PC-3 (cell line): Measurements from ENCODE around the gene SNCAIP. TPM values are rescaled to one million over a fixed set of nuclear protein-coding genes. Genes with fewer than 3 reads are reported as not detected.

Source experiments
- ATAC-seq: fragments of 200-7000 bp; cut with Tn5 transposase; 2 replicates; pipeline ENCODE4 v1.9.1; 2020; ENCODE audit warnings: mild to moderate bottlenecking, moderate library complexity
- BruUV-seq: library from RNA; stranded (reverse); fragments of 400-500 nt; replicated peaks from 2 replicates; lab custom pipeline; 2021; lab: Mats Ljungman, UMichigan
- CTCF ChIA-PET: fragments of 300-600 bp; sonication (Branson Sonifier 250); formaldehyde crosslinking; loops from one replicate; lab custom pipeline; 2022; ENCODE audit warnings: antibody characterized with exemption; lab: Charles Lee
- POLR2A ChIA-PET: fragments of 300-600 bp; sonication (Branson Sonifier 250); formaldehyde crosslinking; loops from one replicate; lab custom pipeline; 2022; ENCODE audit warnings: antibody characterized with exemption; ENCODE audit not compliant: unreplicated experiment; lab: Charles Lee
- DNase-seq: peaks from one replicate; pipeline ENCODE4 v3.0.0-alpha.2; 2015
- H2AFZ ChIP-seq: fragments of 300-600 bp; sonication (generic); 2 replicates; pipeline ENCODE4 v1.6.0; 2016; ENCODE audit warnings: antibody characterized with exemption, low read length
- H3F3A ChIP-seq: fragments of 300-600 bp; sonication (generic); one replicate; pipeline ENCODE4 v1.6.0; 2017; ENCODE audit warnings: antibody characterized with exemption, low read length, control low read depth, mild to moderate bottlenecking; ENCODE audit not compliant: unreplicated experiment
- H3K27ac ChIP-seq: fragments of 300-600 bp; sonication (generic); 2 replicates; pipeline ENCODE4 v1.5.1; 2016; ENCODE audit warnings: mild to moderate bottlenecking, low read length
- H3K27me3 ChIP-seq: fragments of 300-600 bp; sonication (generic); 2 replicates; pipeline ENCODE4 v1.6.1; 2016; ENCODE audit warnings: low read length, mixed read lengths
- H3K36me3 ChIP-seq: fragments of 300-600 bp; sonication (generic); 2 replicates; pipeline ENCODE4 v1.6.1; 2016; ENCODE audit warnings: low read depth, mixed run types, low read length, mixed read lengths
- H3K4me1 ChIP-seq: fragments of 300-600 bp; sonication (generic); 2 replicates; pipeline ENCODE4 v1.5.1; 2016; ENCODE audit warnings: low read length; ENCODE audit not compliant: insufficient read depth
- H3K4me2 ChIP-seq: fragments of 300-600 bp; sonication (generic); 2 replicates; pipeline ENCODE4 v1.6.0; 2016; ENCODE audit warnings: low read length
- H3K4me3 ChIP-seq: fragments of 300-600 bp; sonication (generic); 2 replicates; pipeline ENCODE4 v1.5.1; 2016; ENCODE audit warnings: mild to moderate bottlenecking, low read length, mixed read lengths
- H3K79me2 ChIP-seq: fragments of 300-600 bp; sonication (generic); 2 replicates; pipeline ENCODE4 v1.6.1; 2017; ENCODE audit warnings: low read length, mixed read lengths
- H3K9ac ChIP-seq: fragments of 300-600 bp; sonication (generic); 2 replicates; pipeline ENCODE4 v1.6.0; 2016; ENCODE audit warnings: mild to moderate bottlenecking, low read length
- H3K9me2 ChIP-seq: fragments of 300-600 bp; sonication (generic); replicated peaks from 2 replicates; pipeline ENCODE4 v1.6.1; 2016; ENCODE audit warnings: mixed run types, low read length, mixed read lengths
- H3K9me3 ChIP-seq: fragments of 300-600 bp; sonication (generic); 2 replicates; pipeline ENCODE4 v1.6.1; 2016; ENCODE audit warnings: low read length, mixed read lengths
- H4K20me1 ChIP-seq: fragments of 300-600 bp; sonication (generic); 2 replicates; pipeline ENCODE4 v1.6.1; 2016; ENCODE audit warnings: low read length, mixed read lengths
- CTCF ChIP-seq: fragments of 300-600 bp; sonication (generic); conservative IDR thresholded peaks from 2 replicates; pipeline ENCODE4 v1.5.1; 2017; ENCODE audit warnings: antibody characterized with exemption, low read depth, mild to moderate bottlenecking, low read length
- EZH2 ChIP-seq: fragments of 300-600 bp; sonication (generic); IDR thresholded peaks from one replicate; pipeline ENCODE4 v1.6.1; 2017; ENCODE audit warnings: antibody characterized with exemption, mild to moderate bottlenecking, low read length; ENCODE audit not compliant: unreplicated experiment
- EZH2phosphoT487 ChIP-seq: fragments of 300-600 bp; sonication (generic); IDR thresholded peaks from 2 replicates; pipeline ENCODE4 v1.6.1; 2018; ENCODE audit warnings: mild to moderate bottlenecking, antibody characterized with exemption, low read length, borderline replicate concordance
- intact Hi-C: fragments of 100-400 bp; cut with micrococcal nuclease; formaldehyde crosslinking; loops from 2 replicates; pipeline ENCODE4 v1.9.0; 2023
- total RNA-seq: library from RNA; depleted of rRNA; stranded (reverse); fragments of >200 nt; gene quantifications from 2 replicates; pipeline ENCODE4 v1.2.3, GENCODE V29; 2014

SNCAIP gene
- total RNA-seq, 1 experiment from 2014 or later: not detected

- Histone ChIP-seq H3K36me3 (no peaks in the 10 kb centered on the region), H4K20me1 (no peaks in the 10 kb centered on the region), H3K9me3 (no peaks in the 10 kb centered on the region), H3F3A (no peaks in the 10 kb centered on the region), H3K79me2 (no peaks in the 10 kb centered on the region), H3K9me2 (no peaks in the 10 kb centered on the region), H3K27ac (no peak overlapping the region), H3K4me1 (no peaks in the 10 kb centered on the region), H3K9ac (no peak overlapping the region), H3K4me3 (no peak overlapping the region), H2AFZ (no peak overlapping the region), H3K4me2 (no peak overlapping the region), H3K27me3 (no peaks in the 10 kb centered on the region)
- ATAC-seq (no peak), DNase-seq (no peak)
- TF ChIP-seq EZH2phosphoT487: no peak
- TF ChIP-seq EZH2: no peak
- no peak for TF ChIP-seq CTCF
- CTCF ChIA-PET: no interaction called here
- intact Hi-C loops: no loop called here
- POLR2A ChIA-PET: no interaction called here
- no TSS peak for BruUV-seq
Observed at GRCh38 chr5:122367456-122367855, 55.4 kb downstream of the SNCAIP start.

DNA sequence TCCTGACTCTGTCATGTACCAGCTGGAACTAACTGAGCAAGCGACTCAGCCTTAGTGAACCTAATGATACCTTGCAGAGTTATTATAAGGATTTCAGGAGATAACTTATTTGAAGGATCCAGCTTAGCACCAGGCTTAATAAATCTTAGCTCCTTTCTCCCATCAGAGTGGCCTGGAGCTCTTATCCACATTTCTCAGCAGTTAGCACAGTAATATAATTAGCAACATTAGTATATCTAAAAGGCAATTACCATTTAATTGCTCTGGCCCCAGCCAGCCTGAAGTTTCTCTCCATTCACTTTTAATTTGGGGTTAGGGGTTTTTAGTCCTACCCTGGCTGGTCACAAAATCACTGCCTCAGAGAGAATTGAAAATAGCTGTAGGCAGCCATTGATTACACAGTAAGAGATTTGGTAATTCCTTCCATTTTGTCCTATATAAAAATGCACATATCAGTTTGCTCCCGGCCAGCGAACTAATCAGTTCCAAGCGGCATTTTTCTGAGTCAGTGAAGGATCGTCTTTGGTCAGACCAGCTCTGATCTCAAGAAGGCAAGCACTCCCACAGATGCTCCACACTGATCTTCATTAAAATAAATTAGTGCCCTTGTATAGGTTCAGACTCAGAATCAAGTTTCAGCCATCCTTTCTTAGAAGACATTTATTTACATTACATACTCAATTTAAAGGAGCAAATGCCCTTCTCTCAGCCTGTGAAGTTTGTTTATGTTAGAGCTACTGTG, 56.6 kb downstream of the SNCAIP start:
- Histone ChIP-seq H3K4me3 (no peak overlapping the region), H3K27me3 (no peaks in the 10 kb centered on the region), H3K4me2 (no peak overlapping the region), H3K9ac (no peak overlapping the region), H3K9me2 (no peaks in the 10 kb centered on the region), H3F3A (no peaks in the 10 kb centered on the region), H3K79me2 (no peaks in the 10 kb centered on the region), H3K9me3 (no peaks in the 10 kb centered on the region), H3K27ac (no peak overlapping the region), H3K4me1 (no peaks in the 10 kb centered on the region), H4K20me1 (no peaks in the 10 kb centered on the region), H3K36me3 (no peaks in the 10 kb centered on the region), H2AFZ (no peak overlapping the region)
- BruUV-seq: no TSS peak
- ChIA-PET CTCF (no interaction called here), POLR2A (no interaction called here)
- no peak for DNase-seq
- ATAC-seq: no peak
- TF ChIP-seq EZH2phosphoT487 (no peak), CTCF (no peak), EZH2 (no peak)
- intact Hi-C loops: no loop called here

GRCh38 chr5:122369253-122369815, 57.3 kb downstream of the SNCAIP start:
- Histone ChIP-seq H4K20me1 (no peaks in the 10 kb centered on the region), H3K79me2 (no peaks in the 10 kb centered on the region), H3K27me3 (no peaks in the 10 kb centered on the region), H3K4me2 (no peak overlapping the region), H3F3A (no peaks in the 10 kb centered on the region), H3K9me3 (no peaks in the 10 kb centered on the region), H2AFZ (no peak overlapping the region), H3K9me2 (no peaks in the 10 kb centered on the region), H3K9ac (no peak overlapping the region), H3K27ac (no peak overlapping the region), H3K4me1 (no peaks in the 10 kb centered on the region), H3K4me3 (no peak overlapping the region), H3K36me3 (no peaks in the 10 kb centered on the region)
- no peak for TF ChIP-seq EZH2phosphoT487
- TF ChIP-seq CTCF: no peak
- no peak for TF ChIP-seq EZH2
- ATAC-seq (no peak), DNase-seq (no peak)
- CTCF ChIA-PET: no interaction called here
- POLR2A ChIA-PET: no interaction called here
- no TSS peak for BruUV-seq
- intact Hi-C loops: no loop called here
